HepG2 (cell line): Measurements from ENCODE around the gene SLC51B. TPM values are rescaled to one million over a fixed set of nuclear protein-coding genes. Genes with fewer than 3 reads are reported as not detected.

Experiments
- ATF7-NPFF ChIP-seq: sonication (generic); formaldehyde crosslinking; IDR thresholded peaks from 2 replicates; pipeline ENCODE4 v1.8.1; 2023; ENCODE audit warnings: mild to moderate bottlenecking, low read depth, missing genetic modification reagents, moderate library complexity
- CEBPG ChIP-seq: IDR thresholded peaks from 2 replicates; pipeline ENCODE4 v1.6.1; 2016
- CHD4 ChIP-seq: fragments of 200-600 bp; sonication (generic); IDR thresholded peaks from 2 replicates; pipeline ENCODE4 v1.7.0; 2017; ENCODE audit warnings: mild to moderate bottlenecking, low read length, borderline replicate concordance
- CREB1 ChIP-seq, 2 experiments: fragments of 450-650 bp in 1 of 2; IDR thresholded peaks; 2 replicates each; pipeline ENCODE4 v1.6.1; 2016 to 2017; ENCODE audit warnings: control low read depth in 1 of 2, mild to moderate bottlenecking in 1 of 2, missing compliant biosample characterization in 1 of 2, missing genetic modification characterization in 1 of 2
- KLF12 ChIP-seq: sonication (generic); formaldehyde crosslinking; IDR thresholded peaks from 2 replicates; pipeline ENCODE4 v1.4.0; 2020; ENCODE audit warnings: missing genetic modification reagents, borderline replicate concordance
- NFKB2 ChIP-seq: sonication (generic); formaldehyde crosslinking; IDR thresholded peaks from 2 replicates; pipeline ENCODE4 v1.4.0; 2020; ENCODE audit warnings: missing genetic modification reagents, borderline replicate concordance
- NR2F2 ChIP-seq: IDR thresholded peaks from 2 replicates; pipeline ENCODE4 v1.6.1; 2012; ENCODE audit warnings: low read depth, inconsistent platforms, borderline replicate concordance
- POGZ ChIP-seq: sonication (generic); formaldehyde crosslinking; IDR thresholded peaks from 2 replicates; pipeline ENCODE4 v1.4.0; 2020; ENCODE audit warnings: mild to moderate bottlenecking, missing genetic modification reagents
- REXO4 ChIP-seq: sonication (generic); formaldehyde crosslinking; IDR thresholded peaks from 2 replicates; pipeline ENCODE4 v1.8.0; 2022; ENCODE audit warnings: missing genetic modification reagents, mild to moderate bottlenecking, borderline replicate concordance
- RFX3 ChIP-seq: IDR thresholded peaks from 2 replicates; pipeline ENCODE4 v1.6.1; 2016; ENCODE audit warnings: missing biosample characterization, missing genetic modification reagents
- SIN3A ChIP-seq: IDR thresholded peaks from 2 replicates; pipeline ENCODE4 v1.6.1; 2011; ENCODE audit warnings: low read depth, mild to moderate bottlenecking, control low read depth, low read length, borderline replicate concordance
- ZFP62 ChIP-seq: sonication (generic); formaldehyde crosslinking; IDR thresholded peaks from 2 replicates; pipeline ENCODE4 v1.4.0; 2020; ENCODE audit warnings: missing genetic modification reagents
- ZMYM3 ChIP-seq: sonication (generic); formaldehyde crosslinking; IDR thresholded peaks from 2 replicates; pipeline ENCODE4 v1.5.1; 2020; ENCODE audit warnings: mild to moderate bottlenecking, missing genetic modification reagents
- ZMYM4 ChIP-seq: sonication (generic); formaldehyde crosslinking; IDR thresholded peaks from 2 replicates; pipeline ENCODE4 v1.8.1; 2023; ENCODE audit warnings: mild to moderate bottlenecking, missing genetic modification reagents
- ZNF280B ChIP-seq: sonication (generic); formaldehyde crosslinking; IDR thresholded peaks from 2 replicates; pipeline ENCODE4 v1.5.0; 2020; ENCODE audit warnings: missing genetic modification reagents, mild to moderate bottlenecking, borderline replicate concordance
- ZNF619 ChIP-seq: sonication (generic); formaldehyde crosslinking; IDR thresholded peaks from 2 replicates; pipeline ENCODE4 v1.4.0; 2020; ENCODE audit warnings: mild to moderate bottlenecking, missing genetic modification reagents
- ZNF747 ChIP-seq: sonication (generic); formaldehyde crosslinking; IDR thresholded peaks from 2 replicates; pipeline ENCODE4 v1.8.1; 2023; ENCODE audit warnings: missing genetic modification reagents, mild to moderate bottlenecking, borderline replicate concordance
- ZSCAN29 ChIP-seq: sonication (generic); formaldehyde crosslinking; conservative IDR thresholded peaks from 2 replicates; pipeline ENCODE4 v1.4.0; 2020; ENCODE audit warnings: mild to moderate bottlenecking, missing genetic modification reagents
- polyA plus RNA-seq, 8 experiments: library from polyadenylated mRNA; depleted of rRNA in 3 of 8; stranded (reverse) in 7 of 8; unstranded in 1 of 8; fragments of >200 nt; fragmentation: Illumina TruSeq in 4 of 8; extraction: Trizol in 4 of 8; gene quantifications; 2 replicates each; pipeline versions ENCODE4 v1.2.1 to v1.2.3, GENCODE V29; 2011 to 2016; ENCODE audit warnings: low read depth in 4 of 8, missing spikeins in 1 of 8, mixed read lengths in 1 of 8; ENCODE audit not compliant: insufficient read depth in 1 of 8
- total RNA-seq, 5 experiments: library from RNA; depleted of rRNA; stranded (reverse); fragments of >200 nt; fragmentation: Illumina TruSeq; extraction: Trizol; gene quantifications; 2 replicates each; pipeline ENCODE4 v1.2.3, GENCODE V29; 2016; ENCODE audit warnings: low read depth in 1 of 5
- TF ChIP-seq, protein P1 (sequence below), 2 experiments: fragments of 450-650 bp in 1 of 2; sonication (generic) in 1 of 2; formaldehyde crosslinking; IDR thresholded peaks; 2 replicates each; pipeline versions ENCODE4 v1.5.0 to v1.8.0; 2020 to 2022; ENCODE audit warnings: mild to moderate bottlenecking in 1 of 2, missing genetic modification reagents in 1 of 2
- TF ChIP-seq, protein P2 (sequence below): sonication (generic); formaldehyde crosslinking; IDR thresholded peaks from 2 replicates; pipeline ENCODE4 v1.5.1; 2020; ENCODE audit warnings: mild to moderate bottlenecking, moderate library complexity, missing genetic modification reagents
- TF ChIP-seq, protein P3 (sequence below): IDR thresholded peaks from 2 replicates; pipeline ENCODE4 v1.6.1; 2016; ENCODE audit warnings: low read depth, control low read depth
- TF ChIP-seq, protein P4 (sequence below): sonication (generic); formaldehyde crosslinking; IDR thresholded peaks from 2 replicates; pipeline ENCODE4 v1.5.1; 2020; ENCODE audit warnings: missing genetic modification reagents, mild to moderate bottlenecking, borderline replicate concordance

The SLC51B gene
- total and polyA plus RNA-seq, 2 of the 13 experiments (the other 11 are each of a cell fraction or from before 2014, with no cell fraction given): 14.9 to 17.1 TPM

- TF ChIP-seq, protein P1, sequence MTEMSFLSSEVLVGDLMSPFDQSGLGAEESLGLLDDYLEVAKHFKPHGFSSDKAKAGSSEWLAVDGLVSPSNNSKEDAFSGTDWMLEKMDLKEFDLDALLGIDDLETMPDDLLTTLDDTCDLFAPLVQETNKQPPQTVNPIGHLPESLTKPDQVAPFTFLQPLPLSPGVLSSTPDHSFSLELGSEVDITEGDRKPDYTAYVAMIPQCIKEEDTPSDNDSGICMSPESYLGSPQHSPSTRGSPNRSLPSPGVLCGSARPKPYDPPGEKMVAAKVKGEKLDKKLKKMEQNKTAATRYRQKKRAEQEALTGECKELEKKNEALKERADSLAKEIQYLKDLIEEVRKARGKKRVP (CRISPR knock-in tag; IDR thresholded peaks at IDR 0.05): 0 out of 4 replicates have a peak, but pooled peaks of 1 of the 2 experiments have one; percentile 3
- TF ChIP-seq RFX3 (CRISPR knock-in tag) (no peak), ZMYM4 (CRISPR knock-in tag) (0 out of 2 replicates have a peak, but pooled peaks have one; percentile 63), CREB1 (IDR thresholded peaks at IDR 0.05) (peak; percentile 82), CREB1 (CRISPR knock-in tag; IDR thresholded peaks at IDR 0.05) (no peak), CEBPG (CRISPR knock-in tag) (peak; percentile 43; the same call in 1 of the 2 replicates), POGZ (CRISPR knock-in tag) (peak; percentile 55), NFKB2 (peak; percentile 62; the same call in 1 of the 2 replicates), SIN3A (peak; percentile 65; the same call in 1 of the 2 replicates), ZNF747 (CRISPR knock-in tag) (peak; percentile 79; the same call in 1 of the 2 replicates), CHD4 (peak; percentile 58; the same call in 1 of the 2 replicates), ATF7-NPFF (no peak), REXO4 (no peak), ZNF280B (0 out of 2 replicates have a peak, but pooled peaks have one; percentile 54), ZMYM3 (CRISPR knock-in tag) (peak; percentile 43; the same call in 1 of the 2 replicates), ZFP62 (no peak), KLF12 (CRISPR knock-in tag) (0 out of 2 replicates have a peak, but pooled peaks have one; percentile 21), ZSCAN29 (peak; percentile 35; the same call in 1 of the 2 replicates), NR2F2 (no peak), ZNF619 (0 out of 2 replicates have a peak, but pooled peaks have one; percentile 28)
- TF ChIP-seq, protein P2, sequence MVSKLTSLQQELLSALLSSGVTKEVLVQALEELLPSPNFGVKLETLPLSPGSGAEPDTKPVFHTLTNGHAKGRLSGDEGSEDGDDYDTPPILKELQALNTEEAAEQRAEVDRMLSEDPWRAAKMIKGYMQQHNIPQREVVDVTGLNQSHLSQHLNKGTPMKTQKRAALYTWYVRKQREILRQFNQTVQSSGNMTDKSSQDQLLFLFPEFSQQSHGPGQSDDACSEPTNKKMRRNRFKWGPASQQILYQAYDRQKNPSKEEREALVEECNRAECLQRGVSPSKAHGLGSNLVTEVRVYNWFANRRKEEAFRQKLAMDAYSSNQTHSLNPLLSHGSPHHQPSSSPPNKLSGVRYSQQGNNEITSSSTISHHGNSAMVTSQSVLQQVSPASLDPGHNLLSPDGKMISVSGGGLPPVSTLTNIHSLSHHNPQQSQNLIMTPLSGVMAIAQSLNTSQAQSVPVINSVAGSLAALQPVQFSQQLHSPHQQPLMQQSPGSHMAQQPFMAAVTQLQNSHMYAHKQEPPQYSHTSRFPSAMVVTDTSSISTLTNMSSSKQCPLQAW (CRISPR knock-in tag): peak; percentile 39; the same call in 1 of the 2 replicates
- TF ChIP-seq, protein P3, sequence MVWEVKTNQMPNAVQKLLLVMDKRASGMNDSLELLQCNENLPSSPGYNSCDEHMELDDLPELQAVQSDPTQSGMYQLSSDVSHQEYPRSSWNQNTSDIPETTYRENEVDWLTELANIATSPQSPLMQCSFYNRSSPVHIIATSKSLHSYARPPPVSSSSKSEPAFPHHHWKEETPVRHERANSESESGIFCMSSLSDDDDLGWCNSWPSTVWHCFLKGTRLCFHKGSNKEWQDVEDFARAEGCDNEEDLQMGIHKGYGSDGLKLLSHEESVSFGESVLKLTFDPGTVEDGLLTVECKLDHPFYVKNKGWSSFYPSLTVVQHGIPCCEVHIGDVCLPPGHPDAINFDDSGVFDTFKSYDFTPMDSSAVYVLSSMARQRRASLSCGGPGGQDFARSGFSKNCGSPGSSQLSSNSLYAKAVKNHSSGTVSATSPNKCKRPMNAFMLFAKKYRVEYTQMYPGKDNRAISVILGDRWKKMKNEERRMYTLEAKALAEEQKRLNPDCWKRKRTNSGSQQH (CRISPR knock-in tag): peak; percentile 59; the same call in 1 of the 2 replicates
- TF ChIP-seq, protein P4, sequence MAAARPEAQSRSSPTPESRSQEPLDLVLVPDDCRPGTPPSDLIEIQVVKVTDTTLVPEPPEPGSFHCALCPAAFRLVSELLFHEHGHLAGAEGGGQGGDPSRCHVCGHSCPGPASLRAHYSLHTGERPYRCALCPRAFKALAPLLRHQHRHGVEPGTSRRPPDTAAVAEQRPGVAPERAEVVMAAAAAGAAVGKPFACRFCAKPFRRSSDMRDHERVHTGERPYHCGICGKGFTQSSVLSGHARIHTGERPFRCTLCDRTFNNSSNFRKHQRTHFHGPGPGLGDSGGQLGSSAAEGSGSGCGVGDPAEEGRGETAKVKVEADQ (CRISPR knock-in tag): no peak
These were observed 12.2 kb upstream of the SLC51B start (continued) for GRCh38 chr15:65032801-65033537.
